RWPE2 (cell line): ENCODE data around the gene FLII.

ENCODE experiments used
- ATAC-seq: fragments of 200-7000 bp; cut with Tn5 transposase; 3 replicates; pipeline ENCODE4 v1.9.1; 2021; ENCODE audit warnings: low read depth
- DNase-seq: peaks from one replicate; pipeline ENCODE4 v3.0.0-alpha.2; 2020; ENCODE audit warnings: low spot score
- H3K27ac ChIP-seq: fragments of 450-650 bp; 2 replicates; pipeline ENCODE4 v1.5.1; 2017; ENCODE audit warnings: mild to moderate bottlenecking; ENCODE audit not compliant: poor library complexity, severe bottlenecking
- H3K27me3 ChIP-seq: fragments of 250-450 bp; sonication (Bioruptor Pico); 2 replicates; pipeline ENCODE4 v1.5.1; 2021; ENCODE audit warnings: mild to moderate bottlenecking, moderate library complexity; ENCODE audit not compliant: insufficient read depth, poor library complexity, severe bottlenecking
- H3K36me3 ChIP-seq: fragments of 250-450 bp; sonication (Bioruptor Pico); 2 replicates; pipeline ENCODE4 v1.5.1; 2020; ENCODE audit warnings: low read depth, mild to moderate bottlenecking, moderate library complexity
- H3K4me1 ChIP-seq: fragments of 250-450 bp; sonication (Bioruptor Pico); 2 replicates; pipeline ENCODE4 v1.5.1; 2021; ENCODE audit warnings: mild to moderate bottlenecking, moderate library complexity; ENCODE audit not compliant: insufficient read depth, poor library complexity, severe bottlenecking
- H3K4me3 ChIP-seq: fragments of 250-450 bp; sonication (Bioruptor Pico); 2 replicates; pipeline ENCODE4 v1.5.1; 2021; ENCODE audit warnings: mild to moderate bottlenecking, moderate library complexity; ENCODE audit not compliant: severe bottlenecking
- H3K9me3 ChIP-seq: fragments of 250-450 bp; sonication (Bioruptor Pico); 2 replicates; pipeline ENCODE4 v1.5.1; 2021; ENCODE audit warnings: mild to moderate bottlenecking, moderate library complexity; ENCODE audit not compliant: severe bottlenecking
- CTCF ChIP-seq: fragments of 450-650 bp; IDR thresholded peaks from one replicate; pipeline ENCODE4 v1.5.1; 2017; ENCODE audit warnings: mild to moderate bottlenecking, moderate library complexity; ENCODE audit not compliant: poor library complexity, severe bottlenecking

The FLII gene

GRCh38 chr17:18246880-18247612, 11.5 kb downstream of the FLII start:
- Histone ChIP-seq H3K27me3 (no peaks in the 10 kb centered on the region), H3K4me3 (peak overlapping the region; percentile 19), H3K4me1 (peaks cover 4% of the 10 kb centered on the region), H3K36me3 (peaks cover 70% of the 10 kb centered on the region), H3K9me3 (no peaks in the 10 kb centered on the region), H3K27ac (peak overlapping the region; percentile 48)
- ATAC-seq (peak; percentile 75), DNase-seq (peak; percentile 94)
- no peak for TF ChIP-seq CTCF

DNA sequence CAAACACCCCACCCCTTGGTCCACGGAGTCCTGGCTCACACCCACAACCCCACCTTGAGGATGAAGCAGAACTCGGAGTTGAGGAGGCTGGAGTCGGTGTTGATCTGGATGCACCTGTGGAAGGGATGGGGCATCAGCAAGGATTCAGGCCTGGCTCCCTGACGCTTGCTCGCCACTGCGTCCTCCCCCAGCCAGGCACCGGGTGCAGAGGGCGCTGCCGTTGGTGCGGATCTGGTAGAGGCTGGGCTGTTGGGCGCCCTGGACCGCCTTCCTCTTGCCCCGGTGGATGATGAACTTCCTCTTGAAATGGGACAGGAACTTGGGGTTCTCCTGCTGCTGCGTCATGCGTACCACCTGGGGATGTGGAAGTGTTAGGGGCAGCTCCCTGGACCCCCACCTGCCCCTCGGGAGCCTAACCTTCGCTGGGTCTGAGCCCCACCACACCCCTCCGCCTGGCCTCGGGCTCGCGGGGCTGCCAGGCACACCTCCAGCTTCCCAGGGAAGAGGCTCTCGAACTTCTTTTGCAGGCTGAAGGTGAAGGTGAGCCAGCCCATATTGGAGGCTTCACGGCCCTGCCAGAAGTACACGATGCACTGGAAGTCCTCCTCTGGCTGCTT, 12.3 kb downstream of the FLII start:
- peaks cover 4% of the 10 kb centered on the region for H3K4me1 ChIP-seq
- no peaks in the 10 kb centered on the region for H3K27me3 ChIP-seq
- peaks cover 62% of the 10 kb centered on the region for H3K36me3 ChIP-seq
- no peak overlapping the region for H3K4me3 ChIP-seq
- ATAC-seq (no peak), DNase-seq (no peak)
- H3K27ac ChIP-seq: peak overlapping the region; percentile 48
- TF ChIP-seq CTCF: no peak
- H3K9me3 ChIP-seq: no peaks in the 10 kb centered on the region

DNA sequence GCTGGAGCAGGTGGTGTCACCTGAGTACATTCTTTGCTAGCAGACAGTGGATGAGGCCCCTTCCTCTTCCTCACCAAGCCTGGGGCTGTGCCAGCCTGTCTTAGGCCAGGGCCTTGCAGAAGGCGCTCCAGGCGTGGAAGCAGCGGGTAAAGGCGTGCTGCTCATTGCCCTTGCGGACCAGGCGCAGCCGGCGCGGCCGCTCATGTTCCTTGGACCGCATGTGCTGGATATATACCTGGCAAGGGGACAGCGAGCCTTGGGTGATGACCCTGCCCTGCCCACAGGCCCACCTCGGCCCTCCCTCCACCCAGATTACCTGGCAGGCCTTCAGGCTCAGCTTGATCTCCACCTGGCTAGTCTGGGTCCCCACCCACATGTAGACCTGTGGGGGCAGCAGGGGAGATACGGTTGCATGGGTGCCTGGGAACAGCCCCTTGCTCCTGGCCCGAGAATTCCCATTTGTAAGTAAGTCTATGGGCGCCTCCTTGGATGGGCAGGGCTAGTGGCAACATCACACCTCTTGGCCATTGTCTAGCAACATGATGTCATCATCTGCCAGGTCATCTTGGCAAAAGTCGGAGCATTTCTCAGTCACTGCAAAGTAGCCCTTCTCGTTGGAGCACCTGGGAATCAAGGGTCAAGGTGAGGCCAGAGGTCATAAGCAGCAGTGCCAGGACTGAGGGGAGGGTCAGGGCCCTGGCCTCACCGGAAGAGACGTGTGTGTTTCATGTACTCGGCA, 13.3 kb downstream of the FLII start:
- peaks cover 52% of the 10 kb centered on the region for H3K36me3 ChIP-seq
- DNase-seq (no peak), ATAC-seq (no peak)
- H3K4me1 ChIP-seq: peaks cover 4% of the 10 kb centered on the region
- H3K27ac ChIP-seq: no peak overlapping the region
- H3K4me3 ChIP-seq: no peak overlapping the region
- no peak for TF ChIP-seq CTCF
- no peaks in the 10 kb centered on the region for H3K9me3 ChIP-seq
- no peaks in the 10 kb centered on the region for H3K27me3 ChIP-seq

DNA sequence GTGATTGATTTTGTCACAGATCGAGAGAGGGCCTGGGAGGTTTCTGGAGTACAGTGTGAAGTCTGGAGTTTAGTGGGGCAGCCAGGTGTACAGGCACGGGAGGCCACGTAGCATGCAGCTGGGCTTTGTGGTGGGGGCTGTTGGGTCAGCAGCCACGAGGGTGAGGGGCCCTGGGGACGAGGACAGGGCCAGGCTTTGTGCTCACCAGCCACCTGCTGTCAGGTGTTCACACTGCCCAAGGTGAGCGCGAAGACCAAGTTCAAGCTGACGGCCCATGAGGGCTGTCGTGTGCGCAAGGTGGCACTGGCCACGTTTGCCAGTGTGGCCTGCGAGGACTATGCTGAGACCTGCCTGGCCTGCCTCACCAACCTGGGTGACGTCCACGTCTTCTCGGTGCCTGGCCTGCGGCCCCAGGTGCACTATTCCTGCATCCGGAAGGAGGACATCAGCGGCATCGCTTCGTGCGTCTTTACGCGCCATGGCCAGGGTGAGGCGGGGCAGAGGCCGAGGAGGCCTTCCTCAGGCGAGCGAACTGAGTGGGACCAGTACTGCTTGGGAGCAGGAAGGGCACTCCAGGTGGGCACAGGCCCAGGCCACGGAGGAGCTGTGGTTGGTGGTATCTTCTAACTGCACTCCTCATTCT, 17.2 kb downstream of the FLII start:
- no peak for TF ChIP-seq CTCF
- Histone ChIP-seq H3K27me3 (no peaks in the 10 kb centered on the region), H3K9me3 (no peaks in the 10 kb centered on the region), H3K36me3 (peaks cover 33% of the 10 kb centered on the region), H3K4me3 (no peak overlapping the region), H3K4me1 (no peaks in the 10 kb centered on the region), H3K27ac (no peak overlapping the region)
- ATAC-seq (no peak), DNase-seq (no peak)
